WTC11 (cell line): ENCODE data around the gene CGB8.

Experiments used
- CREB1 ChIP-seq: sonication (generic); formaldehyde crosslinking; IDR thresholded peaks from 2 replicates; pipeline ENCODE4 v1.8.0; 2023; ENCODE audit warnings: mild to moderate bottlenecking, missing genetic modification reagents
- CTCF ChIP-seq: fragments of 200-600 bp; IDR thresholded peaks from 2 replicates; pipeline ENCODE4 v1.8.0; 2022; ENCODE audit warnings: antibody characterized with exemption
- MAX ChIP-seq: sonication (generic); formaldehyde crosslinking; IDR thresholded peaks from 2 replicates; pipeline ENCODE4 v1.8.0; 2022; ENCODE audit warnings: mild to moderate bottlenecking, missing genetic modification reagents
- SMAD4 ChIP-seq: sonication (generic); formaldehyde crosslinking; IDR thresholded peaks from 2 replicates; pipeline ENCODE4 v1.8.0; 2022; ENCODE audit warnings: mild to moderate bottlenecking, missing genetic modification reagents
- USF1 ChIP-seq: sonication (generic); formaldehyde crosslinking; IDR thresholded peaks from 2 replicates; pipeline ENCODE4 v1.8.0; 2022; ENCODE audit warnings: mild to moderate bottlenecking, missing genetic modification reagents
- ZNF512 ChIP-seq: sonication (generic); formaldehyde crosslinking; IDR thresholded peaks from 2 replicates; pipeline ENCODE4 v1.8.1; 2022; ENCODE audit warnings: missing genetic modification reagents, borderline replicate concordance

- no peak for TF ChIP-seq CTCF
- no peak for TF ChIP-seq ZNF512 (CRISPR knock-in tag)
- TF ChIP-seq USF1 (CRISPR knock-in tag), result no peak
- no peak for TF ChIP-seq MAX (CRISPR knock-in tag)
- no peak for TF ChIP-seq SMAD4 (CRISPR knock-in tag)
- TF ChIP-seq CREB1 (CRISPR knock-in tag), result no peak
Measured at GRCh38 chr19:49065905-49066512, 17.1 kb upstream of the CGB8 start.
